ENCODE data around the gene SYT3.

Gene SYT3

GRCh38 chr19:50657222-50657669, 17.6 kb upstream of the SYT3 start:
- DNase-seq (ENCODE audit: low read depth), result no peak
- no peak overlapping the region for H3K4me3 ChIP-seq (ENCODE audit: low read length)
- TF ChIP-seq, protein P1, sequence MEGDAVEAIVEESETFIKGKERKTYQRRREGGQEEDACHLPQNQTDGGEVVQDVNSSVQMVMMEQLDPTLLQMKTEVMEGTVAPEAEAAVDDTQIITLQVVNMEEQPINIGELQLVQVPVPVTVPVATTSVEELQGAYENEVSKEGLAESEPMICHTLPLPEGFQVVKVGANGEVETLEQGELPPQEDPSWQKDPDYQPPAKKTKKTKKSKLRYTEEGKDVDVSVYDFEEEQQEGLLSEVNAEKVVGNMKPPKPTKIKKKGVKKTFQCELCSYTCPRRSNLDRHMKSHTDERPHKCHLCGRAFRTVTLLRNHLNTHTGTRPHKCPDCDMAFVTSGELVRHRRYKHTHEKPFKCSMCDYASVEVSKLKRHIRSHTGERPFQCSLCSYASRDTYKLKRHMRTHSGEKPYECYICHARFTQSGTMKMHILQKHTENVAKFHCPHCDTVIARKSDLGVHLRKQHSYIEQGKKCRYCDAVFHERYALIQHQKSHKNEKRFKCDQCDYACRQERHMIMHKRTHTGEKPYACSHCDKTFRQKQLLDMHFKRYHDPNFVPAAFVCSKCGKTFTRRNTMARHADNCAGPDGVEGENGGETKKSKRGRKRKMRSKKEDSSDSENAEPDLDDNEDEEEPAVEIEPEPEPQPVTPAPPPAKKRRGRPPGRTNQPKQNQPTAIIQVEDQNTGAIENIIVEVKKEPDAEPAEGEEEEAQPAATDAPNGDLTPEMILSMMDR (conservative IDR thresholded peaks at IDR 0.05; ENCODE audit: low read length), result no peak

DNA sequence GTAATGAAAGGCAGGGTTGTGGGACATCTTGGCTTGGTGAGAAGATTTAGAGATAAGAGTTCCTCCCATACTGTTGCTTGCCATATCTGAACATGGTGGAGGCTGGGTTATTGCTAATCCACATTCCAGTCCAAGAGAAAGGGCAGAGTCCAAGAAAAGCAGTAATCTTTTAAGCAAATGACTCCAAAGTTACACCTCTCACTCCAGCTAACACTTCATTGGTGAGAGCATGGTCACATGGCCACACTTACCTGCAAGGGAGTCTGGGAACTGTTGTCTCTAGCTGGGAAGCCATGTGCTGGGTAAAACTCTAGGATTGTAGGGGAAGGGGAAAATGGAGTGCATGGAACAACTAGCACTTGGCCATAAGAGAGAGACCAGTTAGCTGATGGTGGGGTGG, 15.2 kb upstream of the SYT3 start:
- TF ChIP-seq, protein P1 (conservative IDR thresholded peaks at IDR 0.05; ENCODE audit: low read length), result no peak
- H3K4me3 ChIP-seq (ENCODE audit: low read length), result no peak overlapping the region
- no peak for DNase-seq (ENCODE audit: low read depth)

DNA sequence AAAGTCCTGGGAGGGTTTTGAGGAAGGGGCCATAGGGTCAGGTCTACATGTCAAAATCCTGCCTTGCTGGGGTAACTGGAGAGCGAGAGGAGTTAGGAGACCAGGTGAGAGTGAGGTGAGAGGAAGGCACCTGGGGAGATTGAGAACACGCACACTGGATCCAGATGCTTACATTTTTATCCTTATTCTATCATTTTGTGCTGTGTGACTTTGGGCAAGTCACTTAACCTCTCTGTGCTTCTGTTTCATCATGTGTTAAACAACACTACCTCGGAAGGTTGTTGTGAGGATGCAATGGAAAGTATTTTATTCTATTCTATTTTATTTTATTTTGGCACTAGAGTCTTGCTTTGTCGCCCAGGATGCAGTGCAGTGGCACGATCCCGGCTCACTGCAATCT, 13.0 kb upstream of the SYT3 start:
- no peak overlapping the region for H3K4me3 ChIP-seq (ENCODE audit: low read length)
- DNase-seq (ENCODE audit: low read depth), result no peak
- TF ChIP-seq, protein P1 (conservative IDR thresholded peaks at IDR 0.05; ENCODE audit: low read length), result no peak

GRCh38 chr19:50651174-50651573, 11.5 kb upstream of the SYT3 start:
- TF ChIP-seq, protein P1 (conservative IDR thresholded peaks at IDR 0.05; ENCODE audit: low read length), result no peak
- no peak for DNase-seq (ENCODE audit: low read depth)
- no peak overlapping the region for H3K4me3 ChIP-seq (ENCODE audit: low read length)

- DNase-seq (ENCODE audit: low read depth), result no peak
- TF ChIP-seq, protein P1 (conservative IDR thresholded peaks at IDR 0.05; ENCODE audit: low read length), result no peak
Observed at GRCh38 chr19:50649433-50650391, 10.0 kb upstream of the SYT3 start, which contains the start of gene C19orf81. TSS of gene C19orf81 (plus strand) at chr19:50649445. CDS start at chr19:50649445, 0 bp downstream.

GRCh38 chr19:50648659-50649058, 9.0 kb upstream of the SYT3 start:
- no peak for DNase-seq (ENCODE audit: low read depth)
- TF ChIP-seq, protein P1 (conservative IDR thresholded peaks at IDR 0.05; ENCODE audit: low read length), result no peak
- no peak overlapping the region for H3K4me3 ChIP-seq (ENCODE audit: low read length)

More at GRCh38 chr19:50649433-50650391, 10.0 kb upstream of the SYT3 start, which contains the start of gene C19orf81:
- H3K4me3 ChIP-seq (ENCODE audit: low read length), result no peak within 1 kb of the TSS

Data from AG10803 (cell line).